WTC11 (cell line): ENCODE results near the gene SLC2A10. TPM values are rescaled to one million over a fixed set of nuclear protein-coding genes. Genes with fewer than 3 reads are reported as not detected.

Experiments
- ATAC-seq: fragments of 200-7000 bp; cut with Tn5 transposase; 2 replicates; pipeline ENCODE4 v1.10.0; 2021; ENCODE audit warnings: mild to moderate bottlenecking, moderate library complexity
- CTCF ChIA-PET: fragments of 300-600 bp; sonication (Branson Sonifier 250); formaldehyde crosslinking; loops from one replicate; lab custom pipeline; 2021; ENCODE audit warnings: antibody characterized with exemption; lab: Charles Lee
- POLR2A ChIA-PET: fragments of 350-600 bp; sonication (Branson Sonifier 250); formaldehyde crosslinking; loops from one replicate; lab custom pipeline; 2021; ENCODE audit warnings: antibody characterized with exemption; lab: Charles Lee
- DNase-seq: peaks from one replicate; pipeline ENCODE4 v3.0.0; 2021; ENCODE audit warnings: low spot score
- H3K27ac Mint-ChIP-seq: 2 replicates; pipeline ENCODE4 v1.8.0; 2021; ENCODE audit warnings: mixed read lengths
- H3K27me3 Mint-ChIP-seq: 2 replicates; pipeline ENCODE4 v1.8.0; 2021; ENCODE audit warnings: low read depth, mild to moderate bottlenecking, moderate library complexity, mixed read lengths
- H3K36me3 Mint-ChIP-seq: 2 replicates; pipeline ENCODE4 v1.8.0; 2021; ENCODE audit warnings: mixed read lengths
- H3K4me1 Mint-ChIP-seq: 2 replicates; pipeline ENCODE4 v1.8.0; 2022; ENCODE audit warnings: mixed read lengths
- H3K4me3 Mint-ChIP-seq: 2 replicates; pipeline ENCODE4 v1.8.0; 2021; ENCODE audit warnings: mild to moderate bottlenecking, moderate library complexity, mixed read lengths
- H3K9me3 Mint-ChIP-seq: 2 replicates; pipeline ENCODE4 v1.8.0; 2021; ENCODE audit warnings: mixed read lengths
- ELF4 ChIP-seq: sonication (generic); formaldehyde crosslinking; IDR thresholded peaks from 2 replicates; pipeline ENCODE4 v1.8.1; 2022; ENCODE audit warnings: low read depth, mild to moderate bottlenecking, moderate library complexity, missing genetic modification reagents
- FOXJ3 ChIP-seq: sonication (generic); formaldehyde crosslinking; IDR thresholded peaks from 2 replicates; pipeline ENCODE4 v1.9.0; 2021; ENCODE audit warnings: missing genetic modification reagents, mild to moderate bottlenecking, borderline replicate concordance
- JUN ChIP-seq: sonication (generic); formaldehyde crosslinking; IDR thresholded peaks from 2 replicates; pipeline ENCODE4 v1.8.0; 2023; ENCODE audit warnings: mild to moderate bottlenecking, missing genetic modification reagents
- KAT7 ChIP-seq: sonication (generic); formaldehyde crosslinking; IDR thresholded peaks from 2 replicates; pipeline ENCODE4 v1.8.1; 2023; ENCODE audit warnings: missing genetic modification reagents, mild to moderate bottlenecking, borderline replicate concordance
- PRRX2 ChIP-seq: fragments of 250-450 bp; sonication (Bioruptor Pico); IDR thresholded peaks from 2 replicates; pipeline ENCODE4 v1.8.0; 2021; ENCODE audit warnings: mild to moderate bottlenecking
- RELA ChIP-seq: sonication (generic); formaldehyde crosslinking; IDR thresholded peaks from 2 replicates; pipeline ENCODE4 v1.8.1; 2022; ENCODE audit warnings: missing genetic modification reagents, mild to moderate bottlenecking, borderline replicate concordance
- TCF7 ChIP-seq: sonication (generic); formaldehyde crosslinking; IDR thresholded peaks from 2 replicates; pipeline ENCODE4 v1.8.0; 2022; ENCODE audit warnings: mild to moderate bottlenecking, low read depth, missing genetic modification reagents, moderate library complexity
- TEAD4 ChIP-seq: sonication (generic); formaldehyde crosslinking; IDR thresholded peaks from 2 replicates; pipeline ENCODE4 v1.8.0; 2022; ENCODE audit warnings: mild to moderate bottlenecking, missing genetic modification reagents
- total RNA-seq: library from RNA; stranded (reverse); gene quantifications from 3 replicates; pipeline ENCODE4 v1.2.3, GENCODE V29; 2021
- TF ChIP-seq, protein P1 (sequence below): sonication (generic); formaldehyde crosslinking; IDR thresholded peaks from 2 replicates; pipeline ENCODE4 v1.8.0; 2022; ENCODE audit warnings: mild to moderate bottlenecking, missing genetic modification reagents
- TF ChIP-seq, protein P2 (sequence below): sonication (generic); formaldehyde crosslinking; IDR thresholded peaks from 2 replicates; pipeline ENCODE4 v1.8.1; 2023; ENCODE audit warnings: mild to moderate bottlenecking, moderate library complexity, missing genetic modification reagents
- TF ChIP-seq, protein P3 (sequence below): sonication (generic); formaldehyde crosslinking; IDR thresholded peaks from 2 replicates; pipeline ENCODE4 v1.8.1; 2022; ENCODE audit warnings: low read depth, missing genetic modification reagents, borderline replicate concordance
- TF ChIP-seq, protein P4 (sequence below): fragments of 250-450 bp; sonication (Bioruptor Pico); IDR thresholded peaks from 2 replicates; pipeline ENCODE4 v1.9.0; 2021; ENCODE audit warnings: moderate library complexity, mild to moderate bottlenecking, inconsistent platforms, borderline replicate concordance
- TF ChIP-seq, protein P5 (sequence below): sonication (generic); formaldehyde crosslinking; IDR thresholded peaks from 2 replicates; pipeline ENCODE4 v1.8.0; 2023; ENCODE audit warnings: mild to moderate bottlenecking, missing genetic modification reagents

Gene SLC2A10
- total RNA-seq, 1 experiment from 2014 or later, result 8.0 TPM

DNA sequence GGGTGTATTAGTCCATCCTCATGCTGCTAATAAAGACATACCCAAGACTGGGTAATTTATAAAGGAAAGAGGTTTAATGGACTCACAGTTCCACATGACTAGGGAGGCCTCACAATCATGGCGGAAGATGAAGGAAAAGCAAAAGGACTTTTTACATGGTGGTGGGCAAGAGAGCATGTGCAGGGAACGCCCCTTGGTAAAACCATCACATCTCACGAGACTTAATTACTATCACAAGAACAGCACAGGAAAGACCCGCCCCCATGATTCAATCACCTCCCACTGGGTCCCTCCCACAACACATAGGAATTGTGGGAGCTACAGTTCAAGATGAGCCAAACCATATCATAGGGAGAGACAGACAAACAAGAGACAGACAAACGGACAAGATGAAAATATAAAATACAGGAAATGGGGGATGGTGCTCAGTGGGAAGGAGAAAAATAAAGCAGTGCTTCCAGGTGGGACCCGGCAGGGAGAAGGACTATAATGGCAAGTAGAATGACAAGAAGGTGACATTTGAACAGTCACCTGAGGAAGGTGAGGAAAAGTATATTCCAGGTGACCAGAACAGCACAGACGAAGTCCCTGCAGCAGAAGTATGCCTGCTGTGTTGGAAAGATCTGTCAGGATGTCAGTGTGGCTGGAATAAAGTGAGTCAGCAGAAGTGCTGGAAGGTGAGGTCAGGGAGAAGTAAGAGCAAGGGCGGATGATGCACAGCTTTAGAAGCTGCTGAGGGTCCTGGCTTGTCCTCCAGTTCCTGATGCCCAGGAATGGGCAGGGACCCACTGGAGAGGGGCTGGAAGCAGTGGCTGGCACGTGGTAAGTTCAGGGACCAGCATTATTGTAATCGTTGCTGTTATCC lies 61.1 kb downstream of the SLC2A10 start (continued):
- no peak for TF ChIP-seq KAT7

DNA sequence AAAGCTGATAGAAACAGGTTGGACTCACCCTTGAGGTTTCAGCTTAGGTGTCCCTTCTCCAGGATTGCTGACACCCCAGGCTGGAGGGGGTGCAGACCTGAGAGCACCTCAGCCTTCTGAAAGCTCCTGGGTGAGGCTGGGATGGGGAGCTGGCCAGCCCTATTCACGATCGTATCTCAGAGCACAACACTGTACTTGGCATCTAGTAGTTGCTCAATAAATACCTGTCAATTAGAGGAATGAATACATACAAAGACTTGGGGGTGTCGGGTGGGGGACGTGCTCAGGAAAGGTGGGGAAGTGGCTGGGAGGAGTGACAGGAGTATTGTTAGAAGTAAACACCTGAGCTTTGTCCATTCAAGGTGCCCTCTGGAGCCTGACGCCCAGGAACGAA lies 61.7 kb downstream of the SLC2A10 start:
- ATAC-seq (no peak), DNase-seq (no peak)
- Mint-ChIP-seq H3K27ac (no peak overlapping the region), H3K27me3 (no peaks in the 10 kb centered on the region; the same call in 1 of the 2 replicates), H3K36me3 (no peaks in the 10 kb centered on the region), H3K9me3 (peaks cover 6% of the 10 kb centered on the region), H3K4me3 (no peak overlapping the region), H3K4me1 (peaks cover 8% of the 10 kb centered on the region)
- ChIA-PET POLR2A (interaction anchor here (0.6 kb wide), 1 partner anchor 647 kb away, joined by 3 read pairs; no protein-coding TSS in a partner anchor), CTCF (interaction anchor here (1.5 to 2.5 kb wide), 3 partner anchors 13 to 122 kb away, joined by 3 to 9 read pairs (median 4); no protein-coding TSS in a partner anchor)
- TF ChIP-seq RELA (CRISPR knock-in tag) (no peak), TCF7 (no peak), FOXJ3 (CRISPR knock-in tag) (no peak), TEAD4 (CRISPR knock-in tag) (no peak), PRRX2 (CRISPR knock-in tag) (no peak), KAT7 (no peak), ELF4 (CRISPR knock-in tag) (no peak), JUN (CRISPR knock-in tag) (no peak)
- TF ChIP-seq, protein P1, sequence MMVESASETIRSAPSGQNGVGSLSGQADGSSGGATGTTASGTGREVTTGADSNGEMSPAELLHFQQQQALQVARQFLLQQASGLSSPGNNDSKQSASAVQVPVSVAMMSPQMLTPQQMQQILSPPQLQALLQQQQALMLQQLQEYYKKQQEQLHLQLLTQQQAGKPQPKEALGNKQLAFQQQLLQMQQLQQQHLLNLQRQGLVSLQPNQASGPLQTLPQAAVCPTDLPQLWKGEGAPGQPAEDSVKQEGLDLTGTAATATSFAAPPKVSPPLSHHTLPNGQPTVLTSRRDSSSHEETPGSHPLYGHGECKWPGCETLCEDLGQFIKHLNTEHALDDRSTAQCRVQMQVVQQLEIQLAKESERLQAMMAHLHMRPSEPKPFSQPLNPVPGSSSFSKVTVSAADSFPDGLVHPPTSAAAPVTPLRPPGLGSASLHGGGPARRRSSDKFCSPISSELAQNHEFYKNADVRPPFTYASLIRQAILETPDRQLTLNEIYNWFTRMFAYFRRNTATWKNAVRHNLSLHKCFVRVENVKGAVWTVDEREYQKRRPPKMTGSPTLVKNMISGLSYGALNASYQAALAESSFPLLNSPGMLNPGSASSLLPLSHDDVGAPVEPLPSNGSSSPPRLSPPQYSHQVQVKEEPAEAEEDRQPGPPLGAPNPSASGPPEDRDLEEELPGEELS (CRISPR knock-in tag), result no peak
- TF ChIP-seq, protein P2, sequence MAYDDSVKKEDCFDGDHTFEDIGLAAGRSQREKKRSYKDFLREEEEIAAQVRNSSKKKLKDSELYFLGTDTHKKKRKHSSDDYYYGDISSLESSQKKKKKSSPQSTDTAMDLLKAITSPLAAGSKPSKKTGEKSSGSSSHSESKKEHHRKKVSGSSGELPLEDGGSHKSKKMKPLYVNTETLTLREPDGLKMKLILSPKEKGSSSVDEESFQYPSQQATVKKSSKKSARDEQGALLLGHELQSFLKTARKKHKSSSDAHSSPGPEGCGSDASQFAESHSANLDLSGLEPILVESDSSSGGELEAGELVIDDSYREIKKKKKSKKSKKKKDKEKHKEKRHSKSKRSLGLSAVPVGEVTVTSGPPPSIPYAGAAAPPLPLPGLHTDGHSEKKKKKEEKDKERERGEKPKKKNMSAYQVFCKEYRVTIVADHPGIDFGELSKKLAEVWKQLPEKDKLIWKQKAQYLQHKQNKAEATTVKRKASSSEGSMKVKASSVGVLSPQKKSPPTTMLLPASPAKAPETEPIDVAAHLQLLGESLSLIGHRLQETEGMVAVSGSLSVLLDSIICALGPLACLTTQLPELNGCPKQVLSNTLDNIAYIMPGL (CRISPR knock-in tag), result no peak
- TF ChIP-seq, protein P3, sequence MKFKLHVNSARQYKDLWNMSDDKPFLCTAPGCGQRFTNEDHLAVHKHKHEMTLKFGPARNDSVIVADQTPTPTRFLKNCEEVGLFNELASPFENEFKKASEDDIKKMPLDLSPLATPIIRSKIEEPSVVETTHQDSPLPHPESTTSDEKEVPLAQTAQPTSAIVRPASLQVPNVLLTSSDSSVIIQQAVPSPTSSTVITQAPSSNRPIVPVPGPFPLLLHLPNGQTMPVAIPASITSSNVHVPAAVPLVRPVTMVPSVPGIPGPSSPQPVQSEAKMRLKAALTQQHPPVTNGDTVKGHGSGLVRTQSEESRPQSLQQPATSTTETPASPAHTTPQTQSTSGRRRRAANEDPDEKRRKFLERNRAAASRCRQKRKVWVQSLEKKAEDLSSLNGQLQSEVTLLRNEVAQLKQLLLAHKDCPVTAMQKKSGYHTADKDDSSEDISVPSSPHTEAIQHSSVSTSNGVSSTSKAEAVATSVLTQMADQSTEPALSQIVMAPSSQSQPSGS (CRISPR knock-in tag), result no peak
- TF ChIP-seq, protein P4, sequence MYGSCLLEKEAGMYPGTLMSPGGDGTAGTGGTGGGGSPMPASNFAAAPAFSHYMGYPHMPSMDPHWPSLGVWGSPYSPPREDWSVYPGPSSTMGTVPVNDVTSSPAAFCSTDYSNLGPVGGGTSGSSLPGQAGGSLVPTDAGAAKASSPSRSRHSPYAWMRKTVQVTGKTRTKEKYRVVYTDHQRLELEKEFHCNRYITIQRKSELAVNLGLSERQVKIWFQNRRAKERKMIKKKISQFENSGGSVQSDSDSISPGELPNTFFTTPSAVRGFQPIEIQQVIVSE, result no peak
- TF ChIP-seq, protein P5, sequence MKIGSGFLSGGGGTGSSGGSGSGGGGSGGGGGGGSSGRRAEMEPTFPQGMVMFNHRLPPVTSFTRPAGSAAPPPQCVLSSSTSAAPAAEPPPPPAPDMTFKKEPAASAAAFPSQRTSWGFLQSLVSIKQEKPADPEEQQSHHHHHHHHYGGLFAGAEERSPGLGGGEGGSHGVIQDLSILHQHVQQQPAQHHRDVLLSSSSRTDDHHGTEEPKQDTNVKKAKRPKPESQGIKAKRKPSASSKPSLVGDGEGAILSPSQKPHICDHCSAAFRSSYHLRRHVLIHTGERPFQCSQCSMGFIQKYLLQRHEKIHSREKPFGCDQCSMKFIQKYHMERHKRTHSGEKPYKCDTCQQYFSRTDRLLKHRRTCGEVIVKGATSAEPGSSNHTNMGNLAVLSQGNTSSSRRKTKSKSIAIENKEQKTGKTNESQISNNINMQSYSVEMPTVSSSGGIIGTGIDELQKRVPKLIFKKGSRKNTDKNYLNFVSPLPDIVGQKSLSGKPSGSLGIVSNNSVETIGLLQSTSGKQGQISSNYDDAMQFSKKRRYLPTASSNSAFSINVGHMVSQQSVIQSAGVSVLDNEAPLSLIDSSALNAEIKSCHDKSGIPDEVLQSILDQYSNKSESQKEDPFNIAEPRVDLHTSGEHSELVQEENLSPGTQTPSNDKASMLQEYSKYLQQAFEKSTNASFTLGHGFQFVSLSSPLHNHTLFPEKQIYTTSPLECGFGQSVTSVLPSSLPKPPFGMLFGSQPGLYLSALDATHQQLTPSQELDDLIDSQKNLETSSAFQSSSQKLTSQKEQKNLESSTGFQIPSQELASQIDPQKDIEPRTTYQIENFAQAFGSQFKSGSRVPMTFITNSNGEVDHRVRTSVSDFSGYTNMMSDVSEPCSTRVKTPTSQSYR, result no peak
